ENCODE measurements around the gene GRP.

DNA sequence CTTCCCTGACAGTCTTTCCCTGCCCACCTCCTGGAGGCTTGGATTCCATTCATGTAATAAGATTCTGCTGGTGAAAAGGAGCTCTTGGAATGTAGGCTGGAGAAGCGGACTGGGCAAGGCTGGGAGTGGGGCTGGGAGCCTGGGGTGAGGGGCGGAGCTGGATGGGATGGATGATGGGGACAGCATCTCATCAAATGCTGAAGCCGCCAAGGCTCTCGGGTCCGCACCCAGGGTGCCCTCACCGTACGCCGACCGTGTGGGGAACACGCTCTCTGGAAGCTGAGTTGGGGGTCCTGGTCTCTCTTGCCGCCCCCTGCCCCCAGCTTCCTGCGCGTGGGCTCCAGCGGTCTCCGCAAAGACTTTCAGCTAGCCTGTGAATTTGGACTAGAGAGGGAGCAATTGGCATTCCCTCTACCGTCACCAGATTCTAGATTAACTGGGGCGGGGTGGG is 44.2 kb downstream of the GRP start:
- TF ChIP-seq, protein P1, sequence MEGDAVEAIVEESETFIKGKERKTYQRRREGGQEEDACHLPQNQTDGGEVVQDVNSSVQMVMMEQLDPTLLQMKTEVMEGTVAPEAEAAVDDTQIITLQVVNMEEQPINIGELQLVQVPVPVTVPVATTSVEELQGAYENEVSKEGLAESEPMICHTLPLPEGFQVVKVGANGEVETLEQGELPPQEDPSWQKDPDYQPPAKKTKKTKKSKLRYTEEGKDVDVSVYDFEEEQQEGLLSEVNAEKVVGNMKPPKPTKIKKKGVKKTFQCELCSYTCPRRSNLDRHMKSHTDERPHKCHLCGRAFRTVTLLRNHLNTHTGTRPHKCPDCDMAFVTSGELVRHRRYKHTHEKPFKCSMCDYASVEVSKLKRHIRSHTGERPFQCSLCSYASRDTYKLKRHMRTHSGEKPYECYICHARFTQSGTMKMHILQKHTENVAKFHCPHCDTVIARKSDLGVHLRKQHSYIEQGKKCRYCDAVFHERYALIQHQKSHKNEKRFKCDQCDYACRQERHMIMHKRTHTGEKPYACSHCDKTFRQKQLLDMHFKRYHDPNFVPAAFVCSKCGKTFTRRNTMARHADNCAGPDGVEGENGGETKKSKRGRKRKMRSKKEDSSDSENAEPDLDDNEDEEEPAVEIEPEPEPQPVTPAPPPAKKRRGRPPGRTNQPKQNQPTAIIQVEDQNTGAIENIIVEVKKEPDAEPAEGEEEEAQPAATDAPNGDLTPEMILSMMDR (IDR thresholded peaks at IDR 0.05): no peak
- TF ChIP-seq POLR2A (IDR thresholded peaks at IDR 0.05): no peak
